ENCODE results near the gene DYNLT2B.

DYNLT2B gene

GRCh38 chr3:196298521-196298920, 19.5 kb downstream of the DYNLT2B start:
- Histone ChIP-seq H3K9ac (ENCODE audit: low read length in 2 of 2) (no peak overlapping the region), H3K4me1 (ENCODE audit: control insufficient read depth, insufficient read depth, low read length) (no peaks in the 10 kb centered on the region), H3K9me3 (ENCODE audit: control insufficient read depth in 2 of 2, low read length in 2 of 2) (no peaks in the 10 kb centered on the region), H3K27me3 (ENCODE audit: control insufficient read depth in 1 of 2, insufficient read depth in 2 of 2, low read length in 2 of 2) (no peaks in the 10 kb centered on the region), H3K27ac (ENCODE audit: low read length) (no peak overlapping the region), H3K4me3 (ENCODE audit: low read length in 2 of 2) (no peak overlapping the region), H3K36me3 (ENCODE audit: control insufficient read depth in 2 of 2, insufficient read depth in 2 of 2, low read length in 2 of 2) (peaks cover 0 to 3% of the 10 kb centered on the region in 2 donors)

- Histone ChIP-seq H3K9me3 (ENCODE audit: control insufficient read depth in 2 of 2, low read length in 2 of 2) (no peaks in the 10 kb centered on the region), H3K9ac (ENCODE audit: low read length in 2 of 2) (no peak overlapping the region), H3K27ac (ENCODE audit: low read length) (no peak overlapping the region), H3K36me3 (ENCODE audit: control insufficient read depth in 2 of 2, insufficient read depth in 2 of 2, low read length in 2 of 2) (no peaks in the 10 kb centered on the region), H3K4me3 (ENCODE audit: low read length in 2 of 2) (no peak overlapping the region), H3K27me3 (ENCODE audit: control insufficient read depth in 1 of 2, insufficient read depth in 2 of 2, low read length in 2 of 2) (no peaks in the 10 kb centered on the region), H3K4me1 (ENCODE audit: control insufficient read depth, insufficient read depth, low read length) (no peaks in the 10 kb centered on the region)
Measured at GRCh38 chr3:196292286-196292923, 25.6 kb downstream of the DYNLT2B start.

- H3K4me3 ChIP-seq (ENCODE audit: low read length in 2 of 2): peak overlapping the region; percentile 90 to 100
- no peaks in the 10 kb centered on the region for H3K36me3 ChIP-seq (ENCODE audit: control insufficient read depth in 2 of 2, insufficient read depth in 2 of 2, low read length in 2 of 2)
- peak overlapping the region; percentile 93 to 97 for H3K9ac ChIP-seq (ENCODE audit: low read length in 2 of 2)
- no peaks in the 10 kb centered on the region for H3K27me3 ChIP-seq (ENCODE audit: control insufficient read depth in 1 of 2, insufficient read depth in 2 of 2, low read length in 2 of 2)
- H3K27ac ChIP-seq (ENCODE audit: low read length): peak overlapping the region; percentile 86
- peaks cover 18% of the 10 kb centered on the region for H3K4me1 ChIP-seq (ENCODE audit: control insufficient read depth, insufficient read depth, low read length)
- no peaks in the 10 kb centered on the region for H3K9me3 ChIP-seq (ENCODE audit: control insufficient read depth in 2 of 2, low read length in 2 of 2)
Measured at GRCh38 chr3:196288141-196288460, 29.9 kb downstream of the DYNLT2B start.

- Histone ChIP-seq H3K9me3 (ENCODE audit: control insufficient read depth in 2 of 2, low read length in 2 of 2) (no peaks in the 10 kb centered on the region), H3K27ac (ENCODE audit: low read length) (peak within 1 kb of the TSS; percentile 86), H3K9ac (ENCODE audit: low read length in 2 of 2) (peak within 1 kb of the TSS; percentile 93 to 97), H3K27me3 (ENCODE audit: control insufficient read depth in 1 of 2, insufficient read depth in 2 of 2, low read length in 2 of 2) (no peaks in the 10 kb centered on the region), H3K4me1 (ENCODE audit: control insufficient read depth, insufficient read depth, low read length) (peaks cover 18% of the 10 kb centered on the region), H3K36me3 (ENCODE audit: control insufficient read depth in 2 of 2, insufficient read depth in 2 of 2, low read length in 2 of 2) (no peaks in the 10 kb centered on the region), H3K4me3 (ENCODE audit: low read length in 2 of 2) (peak within 1 kb of the TSS; percentile 90 to 100)
Measured at GRCh38 chr3:196287440-196288140, 30.4 kb downstream of the DYNLT2B start, which contains the start of gene PCYT1A. Gene PCYT1A, minus strand, starts transcription at chr3:196287726. Its CDS starts 17,195 bp downstream, at chr3:196270531.

GRCh38 chr3:196287090-196287439, 31.0 kb downstream of the DYNLT2B start:
- Histone ChIP-seq H3K4me3 (ENCODE audit: low read length in 2 of 2) (peak overlapping the region; percentile 90 to 100), H3K27me3 (ENCODE audit: control insufficient read depth in 1 of 2, insufficient read depth in 2 of 2, low read length in 2 of 2) (no peaks in the 10 kb centered on the region), H3K9me3 (ENCODE audit: control insufficient read depth in 2 of 2, low read length in 2 of 2) (no peaks in the 10 kb centered on the region), H3K4me1 (ENCODE audit: control insufficient read depth, insufficient read depth, low read length) (peaks cover 18% of the 10 kb centered on the region), H3K36me3 (ENCODE audit: control insufficient read depth in 2 of 2, insufficient read depth in 2 of 2, low read length in 2 of 2) (no peaks in the 10 kb centered on the region), H3K27ac (ENCODE audit: low read length) (peak overlapping the region; percentile 86), H3K9ac (ENCODE audit: low read length in 2 of 2) (peak overlapping the region; percentile 93 to 97)

GRCh38 chr3:196284396-196284795, 33.6 kb downstream of the DYNLT2B start:
- Histone ChIP-seq H3K4me3 (ENCODE audit: low read length in 2 of 2) (no peak overlapping the region), H3K36me3 (ENCODE audit: control insufficient read depth in 2 of 2, insufficient read depth in 2 of 2, low read length in 2 of 2) (no peaks in the 10 kb centered on the region), H3K27me3 (ENCODE audit: control insufficient read depth in 1 of 2, insufficient read depth in 2 of 2, low read length in 2 of 2) (no peaks in the 10 kb centered on the region), H3K9ac (ENCODE audit: low read length in 2 of 2) (no peak overlapping the region), H3K9me3 (ENCODE audit: control insufficient read depth in 2 of 2, low read length in 2 of 2) (no peaks in the 10 kb centered on the region), H3K27ac (ENCODE audit: low read length) (no peak overlapping the region), H3K4me1 (ENCODE audit: control insufficient read depth, insufficient read depth, low read length) (peaks cover 20% of the 10 kb centered on the region)

GRCh38 chr3:196281962-196282361, 36.1 kb downstream of the DYNLT2B start:
- no peaks in the 10 kb centered on the region for H3K27me3 ChIP-seq (ENCODE audit: control insufficient read depth in 1 of 2, insufficient read depth in 2 of 2, low read length in 2 of 2)
- H3K9me3 ChIP-seq (ENCODE audit: control insufficient read depth in 2 of 2, low read length in 2 of 2): no peaks in the 10 kb centered on the region
- no peak overlapping the region for H3K27ac ChIP-seq (ENCODE audit: low read length)
- no peak overlapping the region for H3K4me3 ChIP-seq (ENCODE audit: low read length in 2 of 2)
- H3K9ac ChIP-seq (ENCODE audit: low read length in 2 of 2): no peak overlapping the region
- H3K4me1 ChIP-seq (ENCODE audit: control insufficient read depth, insufficient read depth, low read length): peaks cover 19% of the 10 kb centered on the region
- H3K36me3 ChIP-seq (ENCODE audit: control insufficient read depth in 2 of 2, insufficient read depth in 2 of 2, low read length in 2 of 2): no peaks in the 10 kb centered on the region

- H3K27me3 ChIP-seq (ENCODE audit: control insufficient read depth in 1 of 2, insufficient read depth in 2 of 2, low read length in 2 of 2): no peaks in the 10 kb centered on the region
- H3K36me3 ChIP-seq (ENCODE audit: control insufficient read depth in 2 of 2, insufficient read depth in 2 of 2, low read length in 2 of 2): no peaks in the 10 kb centered on the region
- H3K4me1 ChIP-seq (ENCODE audit: control insufficient read depth, insufficient read depth, low read length): peaks cover 15% of the 10 kb centered on the region
- H3K9ac ChIP-seq (ENCODE audit: low read length in 2 of 2): no peak overlapping the region
- no peak overlapping the region for H3K4me3 ChIP-seq (ENCODE audit: low read length in 2 of 2)
- no peak overlapping the region for H3K27ac ChIP-seq (ENCODE audit: low read length)
- no peaks in the 10 kb centered on the region for H3K9me3 ChIP-seq (ENCODE audit: control insufficient read depth in 2 of 2, low read length in 2 of 2)
Measured at GRCh38 chr3:196280689-196281440, 37.2 kb downstream of the DYNLT2B start.

- H3K27ac ChIP-seq (ENCODE audit: low read length): no peak overlapping the region
Measured at GRCh38 chr3:196275126-196275525, 42.9 kb downstream of the DYNLT2B start.

GRCh38 chr3:196274585-196274984, 43.5 kb downstream of the DYNLT2B start:
- H3K27ac ChIP-seq (ENCODE audit: low read length): no peak overlapping the region
- H3K4me1 ChIP-seq (ENCODE audit: control insufficient read depth, insufficient read depth, low read length): peaks cover 5% of the 10 kb centered on the region
- no peak overlapping the region for H3K9ac ChIP-seq (ENCODE audit: low read length in 2 of 2)
- no peak overlapping the region for H3K4me3 ChIP-seq (ENCODE audit: low read length in 2 of 2)
- H3K36me3 ChIP-seq (ENCODE audit: control insufficient read depth in 2 of 2, insufficient read depth in 2 of 2, low read length in 2 of 2): peaks cover 4 to 8% of the 10 kb centered on the region in 2 donors
- no peaks in the 10 kb centered on the region for H3K9me3 ChIP-seq (ENCODE audit: control insufficient read depth in 2 of 2, low read length in 2 of 2)
- no peaks in the 10 kb centered on the region for H3K27me3 ChIP-seq (ENCODE audit: control insufficient read depth in 1 of 2, insufficient read depth in 2 of 2, low read length in 2 of 2)

More at GRCh38 chr3:196275126-196275525, 42.9 kb downstream of the DYNLT2B start:
- peaks cover 5% of the 10 kb centered on the region for H3K4me1 ChIP-seq (ENCODE audit: control insufficient read depth, insufficient read depth, low read length)
- no peak overlapping the region for H3K9ac ChIP-seq (ENCODE audit: low read length in 2 of 2)
- H3K9me3 ChIP-seq (ENCODE audit: control insufficient read depth in 2 of 2, low read length in 2 of 2): no peaks in the 10 kb centered on the region
- H3K27me3 ChIP-seq (ENCODE audit: control insufficient read depth in 1 of 2, insufficient read depth in 2 of 2, low read length in 2 of 2): no peaks in the 10 kb centered on the region
- peaks cover 2 to 8% of the 10 kb centered on the region in 2 donors for H3K36me3 ChIP-seq (ENCODE audit: control insufficient read depth in 2 of 2, insufficient read depth in 2 of 2, low read length in 2 of 2)
- no peak overlapping the region for H3K4me3 ChIP-seq (ENCODE audit: low read length in 2 of 2)
